ENCODE results near the gene BANP.
"Not testable (repeated sequence)": the region's sequence is repeated elsewhere in the genome, so short reads cannot be mapped to it uniquely, and the experiment has no call there.

BANP gene

GRCh38 chr16:88035884-88036639 is 84.8 kb downstream of the BANP start:
- not testable (repeated sequence) for H3K9ac ChIP-seq (ENCODE audit: low read depth, low read length); H3K9me3 ChIP-seq (ENCODE audit: control insufficient read depth, insufficient read depth, low read length); H3K36me3 ChIP-seq (ENCODE audit: insufficient read depth, low read length); H3K4me1 ChIP-seq (ENCODE audit: insufficient read depth, low read length)

GRCh38 chr16:88036640-88036996 is 85.4 kb downstream of the BANP start:
- H3K9me3 ChIP-seq (ENCODE audit: control insufficient read depth, insufficient read depth, low read length); H3K36me3 ChIP-seq (ENCODE audit: insufficient read depth, low read length); H3K9ac ChIP-seq (ENCODE audit: low read depth, low read length); H3K4me1 ChIP-seq (ENCODE audit: insufficient read depth, low read length): not testable (repeated sequence)

DNA sequence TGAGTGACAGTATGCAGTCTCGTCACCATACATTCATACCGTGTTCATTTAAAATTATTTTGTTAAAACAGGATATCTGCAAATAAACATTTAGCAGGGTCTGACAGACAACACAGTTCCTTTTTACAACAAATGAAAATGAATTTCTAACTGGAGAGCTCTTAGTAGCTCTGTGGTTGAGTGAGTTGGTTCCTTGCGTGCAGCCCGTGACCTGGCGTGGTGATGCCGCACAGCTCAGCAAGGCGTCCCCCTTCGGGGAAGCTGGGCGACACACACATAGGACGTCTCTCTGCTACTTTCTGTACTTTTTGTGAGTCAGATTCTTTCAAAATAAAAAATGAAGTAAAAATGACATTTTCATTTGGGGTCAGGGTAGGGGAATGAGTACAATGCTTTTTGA is 86.1 kb downstream of the BANP start:
- H3K9ac ChIP-seq (ENCODE audit: low read depth, low read length); H3K36me3 ChIP-seq (ENCODE audit: insufficient read depth, low read length); H3K4me1 ChIP-seq (ENCODE audit: insufficient read depth, low read length); H3K9me3 ChIP-seq (ENCODE audit: control insufficient read depth, insufficient read depth, low read length): not testable (repeated sequence)

DNA sequence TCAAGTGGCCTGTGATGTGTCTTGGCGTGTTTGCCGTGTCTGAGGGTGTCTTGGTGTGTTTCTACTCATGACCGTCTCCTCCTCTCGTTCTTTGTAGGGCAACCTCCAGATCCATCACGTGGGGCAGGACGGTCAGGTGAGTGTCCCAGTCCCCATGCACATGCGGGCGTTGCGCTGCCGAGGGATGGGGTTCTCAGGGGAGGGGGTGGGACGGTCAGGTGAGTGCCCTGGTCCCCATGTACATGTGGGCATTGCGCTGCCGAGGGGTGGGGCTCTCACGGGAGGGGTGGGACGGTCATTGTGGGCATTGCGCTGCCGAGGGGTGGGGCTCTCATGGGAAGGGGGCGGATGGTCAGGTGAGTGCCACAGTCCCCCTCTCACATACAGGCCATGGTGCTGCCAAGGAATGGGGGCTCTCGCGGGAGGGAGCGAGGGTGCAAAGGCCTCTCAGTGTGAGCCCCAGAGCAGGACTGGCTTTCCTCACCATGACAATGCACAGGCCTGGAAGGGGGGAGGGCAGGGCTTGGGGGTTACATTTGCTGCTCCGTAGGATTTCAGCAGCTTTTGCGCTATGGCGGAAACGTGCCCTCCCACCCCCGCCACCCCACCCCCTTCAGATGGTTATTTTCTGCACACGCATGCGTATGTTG is 86.8 kb downstream of the BANP start:
- not testable (repeated sequence) for H3K9ac ChIP-seq (ENCODE audit: low read depth, low read length); H3K36me3 ChIP-seq (ENCODE audit: insufficient read depth, low read length); H3K4me1 ChIP-seq (ENCODE audit: insufficient read depth, low read length); H3K9me3 ChIP-seq (ENCODE audit: control insufficient read depth, insufficient read depth, low read length)

GRCh38 chr16:88038526-88038908 is 87.3 kb downstream of the BANP start:
- not testable (repeated sequence) for H3K4me1 ChIP-seq (ENCODE audit: insufficient read depth, low read length); H3K9ac ChIP-seq (ENCODE audit: low read depth, low read length); H3K9me3 ChIP-seq (ENCODE audit: control insufficient read depth, insufficient read depth, low read length); H3K36me3 ChIP-seq (ENCODE audit: insufficient read depth, low read length)

- no peaks in the 10 kb centered on the region for H3K36me3 ChIP-seq (ENCODE audit: insufficient read depth, low read length)
Measured at GRCh38 chr16:88039591-88039990, 88.4 kb downstream of the BANP start.

GRCh38 chr16:88040196-88040876 is 89.1 kb downstream of the BANP start:
- not testable (repeated sequence) for H3K9ac ChIP-seq (ENCODE audit: low read depth, low read length); H3K36me3 ChIP-seq (ENCODE audit: insufficient read depth, low read length); H3K4me1 ChIP-seq (ENCODE audit: insufficient read depth, low read length); H3K9me3 ChIP-seq (ENCODE audit: control insufficient read depth, insufficient read depth, low read length)

More at GRCh38 chr16:88039591-88039990, 88.4 kb downstream of the BANP start:
- Histone ChIP-seq H3K9ac (ENCODE audit: low read depth, low read length) (no peak overlapping the region), H3K4me1 (ENCODE audit: insufficient read depth, low read length) (no peaks in the 10 kb centered on the region), H3K9me3 (ENCODE audit: control insufficient read depth, insufficient read depth, low read length) (no peaks in the 10 kb centered on the region)

DNA sequence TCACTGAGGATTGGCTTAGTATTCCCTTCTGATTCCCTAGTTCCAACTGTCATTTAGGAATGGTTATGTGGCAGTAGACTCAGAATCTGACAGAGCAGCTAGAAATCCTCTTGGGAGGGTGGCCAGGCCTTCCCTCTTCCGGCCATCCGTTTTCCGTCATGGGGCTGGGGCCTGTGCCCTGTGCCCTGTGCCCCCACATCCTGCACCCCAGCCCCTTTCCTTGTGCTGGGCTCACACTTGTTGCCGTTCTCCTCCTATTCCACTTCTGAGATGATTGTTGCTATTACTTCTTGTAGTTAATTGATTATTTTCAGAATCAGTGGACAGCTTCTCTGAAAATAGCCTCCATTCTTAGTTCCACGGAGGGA is 89.6 kb downstream of the BANP start:
- not testable (repeated sequence) for H3K9ac ChIP-seq (ENCODE audit: low read depth, low read length); H3K9me3 ChIP-seq (ENCODE audit: control insufficient read depth, insufficient read depth, low read length); H3K4me1 ChIP-seq (ENCODE audit: insufficient read depth, low read length); H3K36me3 ChIP-seq (ENCODE audit: insufficient read depth, low read length)

DNA sequence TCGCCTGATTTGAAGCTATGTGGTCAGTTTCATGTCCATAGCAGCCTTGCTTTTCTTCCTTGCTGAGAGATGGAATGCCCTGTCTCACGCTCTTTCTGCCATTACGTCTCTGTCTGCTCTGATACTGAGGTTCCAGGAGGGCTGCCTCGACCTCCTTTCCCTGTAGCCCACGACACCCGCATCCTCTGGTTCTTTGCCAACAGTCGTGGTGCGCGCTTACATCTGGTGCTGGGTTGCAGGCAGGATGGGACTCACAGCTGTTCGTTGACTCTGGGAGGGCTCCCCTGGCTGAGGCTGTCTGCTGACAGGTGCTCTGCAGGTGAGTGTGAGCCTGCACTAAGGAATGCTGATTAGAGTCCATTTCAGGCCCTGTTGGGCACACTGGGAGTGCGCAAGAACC is 90.3 kb downstream of the BANP start:
- not testable (repeated sequence) for H3K9ac ChIP-seq (ENCODE audit: low read depth, low read length); H3K36me3 ChIP-seq (ENCODE audit: insufficient read depth, low read length); H3K9me3 ChIP-seq (ENCODE audit: control insufficient read depth, insufficient read depth, low read length); H3K4me1 ChIP-seq (ENCODE audit: insufficient read depth, low read length)

DNA sequence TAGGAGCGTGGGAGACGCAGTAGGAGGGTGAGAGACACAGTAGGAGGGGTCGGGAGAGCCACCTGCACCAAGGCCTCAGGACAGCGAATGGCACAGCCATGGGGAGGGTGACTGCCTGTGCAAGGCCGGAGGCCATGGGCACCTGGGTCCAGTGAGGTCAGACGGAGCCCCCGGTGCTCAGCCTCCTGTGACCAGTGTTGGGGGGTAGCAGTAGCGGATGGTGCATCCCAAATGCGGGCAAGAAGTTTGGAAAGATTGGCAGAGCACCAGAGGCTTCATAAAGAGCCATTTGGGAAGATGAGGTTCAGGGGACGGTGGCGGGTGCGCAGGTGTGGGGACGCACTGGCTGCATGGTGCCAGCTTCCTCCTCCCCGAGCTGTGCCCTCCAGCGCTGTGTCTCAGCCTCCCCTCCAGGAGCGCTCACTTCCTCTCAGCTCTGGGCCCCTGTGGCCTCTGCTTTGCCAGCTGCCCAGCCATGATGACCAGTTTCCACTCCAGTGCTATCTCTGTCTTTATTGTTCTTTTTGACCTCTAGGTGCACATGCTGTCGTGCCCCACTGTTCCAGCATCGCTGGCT is 90.8 kb downstream of the BANP start:
- H3K9me3 ChIP-seq (ENCODE audit: control insufficient read depth, insufficient read depth, low read length); H3K36me3 ChIP-seq (ENCODE audit: insufficient read depth, low read length); H3K4me1 ChIP-seq (ENCODE audit: insufficient read depth, low read length); H3K9ac ChIP-seq (ENCODE audit: low read depth, low read length): not testable (repeated sequence)

- H3K4me1 ChIP-seq (ENCODE audit: insufficient read depth, low read length); H3K9ac ChIP-seq (ENCODE audit: low read depth, low read length); H3K36me3 ChIP-seq (ENCODE audit: insufficient read depth, low read length); H3K9me3 ChIP-seq (ENCODE audit: control insufficient read depth, insufficient read depth, low read length): not testable (repeated sequence)
Measured at GRCh38 chr16:88043208-88043910, 92.1 kb downstream of the BANP start.

GRCh38 chr16:88044121-88044581 is 92.9 kb downstream of the BANP start:
- H3K36me3 ChIP-seq (ENCODE audit: insufficient read depth, low read length); H3K9me3 ChIP-seq (ENCODE audit: control insufficient read depth, insufficient read depth, low read length); H3K9ac ChIP-seq (ENCODE audit: low read depth, low read length); H3K4me1 ChIP-seq (ENCODE audit: insufficient read depth, low read length): not testable (repeated sequence)

DNA sequence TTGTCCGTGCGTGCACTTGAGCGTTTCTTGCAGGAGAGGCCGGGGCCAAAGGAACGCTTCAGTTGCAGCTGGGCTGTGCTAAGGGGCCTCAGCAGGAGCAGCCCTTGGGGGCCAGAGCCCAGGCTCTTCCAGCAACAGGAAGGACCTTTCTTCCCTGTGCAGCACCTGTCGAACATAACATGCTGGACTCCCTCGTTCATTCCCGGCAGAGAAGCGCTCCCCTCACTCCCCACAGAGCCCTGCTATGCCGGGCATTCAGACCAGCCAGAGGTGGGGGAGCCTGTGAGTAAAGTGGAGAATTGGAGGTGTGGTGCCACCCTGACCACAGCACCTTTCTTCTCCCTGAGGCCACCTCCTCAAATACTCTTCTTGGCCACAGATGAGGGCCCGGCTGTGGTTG is 94.1 kb downstream of the BANP start:
- H3K9ac ChIP-seq (ENCODE audit: low read depth, low read length); H3K4me1 ChIP-seq (ENCODE audit: insufficient read depth, low read length); H3K36me3 ChIP-seq (ENCODE audit: insufficient read depth, low read length); H3K9me3 ChIP-seq (ENCODE audit: control insufficient read depth, insufficient read depth, low read length): not testable (repeated sequence)

DNA sequence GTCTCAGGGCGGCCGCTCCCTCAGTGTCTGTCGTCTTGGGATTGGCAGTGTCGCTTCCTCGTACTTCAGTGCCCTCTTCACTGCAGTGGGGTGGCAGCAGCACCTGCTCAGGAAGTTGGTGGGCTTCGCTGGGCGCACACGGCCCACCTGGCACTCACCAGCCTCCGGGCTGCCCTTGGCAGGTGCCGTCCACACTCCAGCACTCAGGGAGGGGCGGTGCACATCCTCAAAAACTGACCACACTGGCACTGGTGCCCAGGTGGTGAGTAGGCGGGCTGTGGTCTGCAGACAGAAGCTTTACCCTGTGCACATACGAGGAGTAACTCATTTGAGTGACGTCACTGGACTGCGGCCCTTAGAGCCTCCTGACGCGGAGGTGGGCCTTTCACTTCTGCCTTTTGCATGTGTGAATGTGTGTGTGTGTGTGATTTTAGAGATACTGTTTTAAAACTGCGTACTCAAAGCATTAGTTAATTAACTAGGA is 94.6 kb downstream of the BANP start:
- Histone ChIP-seq H3K36me3 (ENCODE audit: insufficient read depth, low read length) (no peaks in the 10 kb centered on the region), H3K9me3 (ENCODE audit: control insufficient read depth, insufficient read depth, low read length) (no peaks in the 10 kb centered on the region), H3K9ac (ENCODE audit: low read depth, low read length) (no peak overlapping the region), H3K4me1 (ENCODE audit: insufficient read depth, low read length) (no peaks in the 10 kb centered on the region)
